Measurements from ENCODE around the gene PELO. TPM values are rescaled to one million over a fixed set of nuclear protein-coding genes. Genes with fewer than 3 reads are reported as not detected.

The PELO gene
- total and polyA plus RNA-seq, 2 donors (not counting 1 experiment from before 2014, with no cell fraction given): 2.2 to 5.8 TPM

DNA sequence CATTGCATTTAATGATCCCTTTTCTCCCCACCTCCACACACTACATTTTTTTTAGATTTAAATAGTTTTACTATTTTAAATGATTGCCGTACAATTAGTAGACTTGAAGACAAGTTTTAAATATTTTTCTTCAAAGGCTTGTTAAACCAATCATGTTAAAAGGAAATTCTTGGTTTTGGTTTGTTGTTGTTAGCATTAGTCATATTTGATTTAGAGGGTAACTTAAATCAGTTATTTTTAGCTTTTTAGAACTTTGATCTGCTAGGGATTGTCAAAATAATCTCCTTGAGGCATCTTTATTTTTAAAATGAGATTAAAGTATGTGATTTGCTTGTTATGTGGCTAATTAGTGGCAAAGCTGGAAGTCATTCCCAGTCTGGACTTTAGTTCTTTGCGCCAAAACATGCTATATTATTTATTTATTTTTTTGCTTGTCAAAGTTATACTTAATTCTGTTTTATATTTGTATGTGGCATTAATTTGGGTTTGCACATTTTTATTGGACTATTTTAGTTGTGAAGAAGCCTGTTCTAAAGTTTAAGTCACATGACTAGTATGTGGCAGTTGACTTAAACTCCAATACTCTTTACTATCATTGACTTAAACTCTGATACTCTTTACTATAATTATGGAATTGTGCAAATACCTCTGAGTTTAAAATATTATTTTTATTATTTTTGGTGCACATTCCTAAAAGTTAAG, 14.7 kb downstream of the PELO start:
- H2AFZ ChIP-seq (ENCODE audit: insufficient read depth, low read depth, low read length, poor library complexity, severe bottlenecking): no peak overlapping the region
- no peak for TF ChIP-seq EZH2 (IDR thresholded peaks at IDR 0.05; ENCODE audit: borderline replicate concordance, insufficient read depth, low read depth, low read length, poor library complexity, severe bottlenecking)
- TF ChIP-seq, protein P1, sequence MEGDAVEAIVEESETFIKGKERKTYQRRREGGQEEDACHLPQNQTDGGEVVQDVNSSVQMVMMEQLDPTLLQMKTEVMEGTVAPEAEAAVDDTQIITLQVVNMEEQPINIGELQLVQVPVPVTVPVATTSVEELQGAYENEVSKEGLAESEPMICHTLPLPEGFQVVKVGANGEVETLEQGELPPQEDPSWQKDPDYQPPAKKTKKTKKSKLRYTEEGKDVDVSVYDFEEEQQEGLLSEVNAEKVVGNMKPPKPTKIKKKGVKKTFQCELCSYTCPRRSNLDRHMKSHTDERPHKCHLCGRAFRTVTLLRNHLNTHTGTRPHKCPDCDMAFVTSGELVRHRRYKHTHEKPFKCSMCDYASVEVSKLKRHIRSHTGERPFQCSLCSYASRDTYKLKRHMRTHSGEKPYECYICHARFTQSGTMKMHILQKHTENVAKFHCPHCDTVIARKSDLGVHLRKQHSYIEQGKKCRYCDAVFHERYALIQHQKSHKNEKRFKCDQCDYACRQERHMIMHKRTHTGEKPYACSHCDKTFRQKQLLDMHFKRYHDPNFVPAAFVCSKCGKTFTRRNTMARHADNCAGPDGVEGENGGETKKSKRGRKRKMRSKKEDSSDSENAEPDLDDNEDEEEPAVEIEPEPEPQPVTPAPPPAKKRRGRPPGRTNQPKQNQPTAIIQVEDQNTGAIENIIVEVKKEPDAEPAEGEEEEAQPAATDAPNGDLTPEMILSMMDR (IDR thresholded peaks at IDR 0.05): no peak
- peaks cover 23 to 25% of the 10 kb centered on the region in 2 donors for H3K4me1 ChIP-seq (ENCODE audit: control insufficient read depth in 2 of 2, insufficient read depth in 2 of 2, low read length in 2 of 2)
- no peaks in the 10 kb centered on the region for H3K9me3 Mint-ChIP-seq (ENCODE audit: insufficient read depth)
- ChIA-PET POLR2A (no interaction called here), CTCF (no interaction called here)
- H3K4me3 Mint-ChIP-seq: no peak overlapping the region
- H3K27me3 ChIP-seq (replicated peaks in 1 of 4; ENCODE audit: control extremely low read depth in 1 of 4, control insufficient read depth in 3 of 4, insufficient read depth in 4 of 4, low read length in 3 of 4): no peaks in the 10 kb centered on the region
- H3K27ac Mint-ChIP-seq: no peak overlapping the region
- no peaks in the 10 kb centered on the region for H3K9me3 ChIP-seq (ENCODE audit: control extremely low read depth in 1 of 3, control insufficient read depth in 2 of 3, insufficient read depth in 1 of 3, low read length in 2 of 3)
- no peak for DNase-seq
- no peak overlapping the region for H3K27ac ChIP-seq (ENCODE audit: low read length in 2 of 2)
- no peaks in the 10 kb centered on the region for H3K27me3 Mint-ChIP-seq
- no peak for ATAC-seq (ENCODE audit: low read depth)
- H3K36me3 ChIP-seq (replicated peaks in 1 of 2; ENCODE audit: control extremely low read depth in 1 of 2, control insufficient read depth in 1 of 2, extremely low read depth in 1 of 2, insufficient read depth in 2 of 2, low read length in 1 of 2): no peaks in the 10 kb centered on the region
- no peak overlapping the region for H3K9ac ChIP-seq (ENCODE audit: low read length)
- H4K20me1 ChIP-seq (ENCODE audit: control insufficient read depth, insufficient read depth, low read length, poor library complexity, severe bottlenecking): no peaks in the 10 kb centered on the region
- peaks cover 52% of the 10 kb centered on the region for H3K4me1 Mint-ChIP-seq
- intact Hi-C loops (cut with micrococcal nuclease): no loop called here
- no CpG with 5 or more reads among the region's 2 CpGs for WGBS (ENCODE audit: insufficient coverage)
- no peak overlapping the region for H3K4me3 ChIP-seq (ENCODE audit: control extremely low read depth in 1 of 5, extremely low read depth in 1 of 5, insufficient read depth in 1 of 5, low read depth in 2 of 5, low read length in 4 of 5)
- no peak overlapping the region for H3K4me2 ChIP-seq (replicated peaks; ENCODE audit: low read depth, low read length, poor library complexity, severe bottlenecking)
- H3K79me2 ChIP-seq (ENCODE audit: control insufficient read depth, insufficient read depth, low read length): peaks cover 14% of the 10 kb centered on the region

- intact Hi-C loops (cut with micrococcal nuclease): no loop called here
- Histone ChIP-seq H2AFZ (ENCODE audit: insufficient read depth, low read depth, low read length, poor library complexity, severe bottlenecking) (no peak overlapping the region), H3K79me2 (ENCODE audit: control insufficient read depth, insufficient read depth, low read length) (peaks cover 14% of the 10 kb centered on the region), H4K20me1 (ENCODE audit: control insufficient read depth, insufficient read depth, low read length, poor library complexity, severe bottlenecking) (no peaks in the 10 kb centered on the region), H3K4me2 (replicated peaks; ENCODE audit: low read depth, low read length, poor library complexity, severe bottlenecking) (no peak overlapping the region), H3K4me3 (ENCODE audit: control extremely low read depth in 1 of 5, extremely low read depth in 1 of 5, insufficient read depth in 1 of 5, low read depth in 2 of 5, low read length in 4 of 5) (no peak overlapping the region), H3K9me3 (ENCODE audit: control extremely low read depth in 1 of 3, control insufficient read depth in 2 of 3, insufficient read depth in 1 of 3, low read length in 2 of 3) (no peaks in the 10 kb centered on the region), H3K36me3 (replicated peaks in 1 of 2; ENCODE audit: control extremely low read depth in 1 of 2, control insufficient read depth in 1 of 2, extremely low read depth in 1 of 2, insufficient read depth in 2 of 2, low read length in 1 of 2) (no peaks in the 10 kb centered on the region), H3K27me3 (replicated peaks in 1 of 4; ENCODE audit: control extremely low read depth in 1 of 4, control insufficient read depth in 3 of 4, insufficient read depth in 4 of 4, low read length in 3 of 4) (no peaks in the 10 kb centered on the region), H3K4me1 (ENCODE audit: control insufficient read depth in 2 of 2, insufficient read depth in 2 of 2, low read length in 2 of 2) (peaks cover 23 to 25% of the 10 kb centered on the region in 2 donors), H3K27ac (ENCODE audit: low read length in 2 of 2) (no peak overlapping the region), H3K9ac (ENCODE audit: low read length) (no peak overlapping the region)
- H3K4me3 Mint-ChIP-seq: no peak overlapping the region
- POLR2A ChIA-PET: no interaction called here
- H3K9me3 Mint-ChIP-seq (ENCODE audit: insufficient read depth): no peaks in the 10 kb centered on the region
- WGBS (ENCODE audit: insufficient coverage): 42% methylated on average over 2 of the region's 6 CpGs
- H3K4me1 Mint-ChIP-seq: peaks cover 52% of the 10 kb centered on the region
- no peak for DNase-seq
- H3K27me3 Mint-ChIP-seq: no peaks in the 10 kb centered on the region
- TF ChIP-seq, protein P1 (IDR thresholded peaks at IDR 0.05): no peak
- H3K27ac Mint-ChIP-seq: no peak overlapping the region
- CTCF ChIA-PET: no interaction called here
- no peak for ATAC-seq (ENCODE audit: low read depth)
These were observed 15.2 kb downstream of the PELO start for GRCh38 chr5:52802974-52803336.
